Body of pancreas (tissue), 4 donors: ENCODE results near the gene RPL10A.

Experiments used
- CTCF ChIP-seq, 7 experiments: fragments of 450-650 bp in 4 of 7; fragments of 200-600 bp in 3 of 7; sonication (generic) in 3 of 7; IDR thresholded peaks; one replicate each; pipeline ENCODE4 v1.5.1; 2016 to 2019; ENCODE audit warnings: antibody characterized with exemption in 7 of 7
- POLR2A ChIP-seq, 3 donors: fragments of 450-650 bp; IDR thresholded peaks; one replicate each; pipeline ENCODE4 v1.6.1; 2016; ENCODE audit warnings: antibody characterized with exemption in 3 of 3, mild to moderate bottlenecking in 2 of 3

DNA sequence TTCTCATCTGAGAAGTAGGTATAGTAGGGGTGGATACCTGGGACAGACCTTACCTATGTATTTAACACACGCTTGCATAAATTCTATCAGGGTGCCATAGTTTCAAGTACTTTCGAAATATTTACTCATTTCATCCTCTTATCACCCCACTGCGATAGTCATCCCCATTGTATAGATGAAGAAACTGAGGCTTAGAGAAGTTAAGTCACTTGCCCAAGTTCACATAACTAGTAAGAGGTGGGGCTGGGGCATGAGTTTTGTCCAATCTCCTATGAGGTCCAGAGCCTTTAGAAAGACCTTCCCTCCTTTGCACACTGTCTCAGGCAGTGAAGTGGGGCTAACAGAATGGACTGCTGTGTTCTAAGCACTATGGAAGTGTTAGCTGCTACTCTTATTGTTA, 38.3 kb downstream of the RPL10A start:
- TF ChIP-seq CTCF (IDR thresholded peaks at IDR 0.05) (no peak), POLR2A (IDR thresholded peaks at IDR 0.05) (no peak)
